Endothelial cell (in vitro differentiated cells): ENCODE data around the gene SLK. TPM values are rescaled to one million over a fixed set of nuclear protein-coding genes. Genes with fewer than 3 reads are reported as not detected.

Experiments
- DNase-seq: peaks from one replicate; pipeline ENCODE4 v3.0.0; 2021; ENCODE audit warnings: low spot score
- H3K27ac Mint-ChIP-seq: one replicate; pipeline ENCODE4 v1.8.0; 2021; ENCODE audit warnings: mixed read lengths, inconsistent platforms; ENCODE audit not compliant: unreplicated experiment
- H3K27me3 Mint-ChIP-seq: one replicate; pipeline ENCODE4 v1.8.0; 2021; ENCODE audit warnings: mild to moderate bottlenecking, moderate library complexity, mixed read lengths, inconsistent platforms; ENCODE audit not compliant: unreplicated experiment
- H3K36me3 Mint-ChIP-seq: one replicate; pipeline ENCODE4 v1.8.0; 2021; ENCODE audit warnings: mild to moderate bottlenecking, low read depth, mixed read lengths, inconsistent platforms; ENCODE audit not compliant: unreplicated experiment
- H3K4me1 Mint-ChIP-seq: one replicate; pipeline ENCODE4 v1.8.0; 2021; ENCODE audit warnings: mild to moderate bottlenecking, mixed read lengths, inconsistent platforms; ENCODE audit not compliant: unreplicated experiment
- H3K4me3 Mint-ChIP-seq: one replicate; pipeline ENCODE4 v1.8.0; 2021; ENCODE audit warnings: mild to moderate bottlenecking, mixed read lengths, inconsistent platforms; ENCODE audit not compliant: unreplicated experiment
- H3K9me3 Mint-ChIP-seq: one replicate; pipeline ENCODE4 v1.8.0; 2021; ENCODE audit warnings: mixed read lengths, inconsistent platforms; ENCODE audit not compliant: unreplicated experiment
- total RNA-seq: library from RNA; stranded (reverse); fragmentation: NEBNext Ultra II Directional; extraction: Animal tissue kit (Norgen Biotek cat#: 25700); gene quantifications from one replicate; pipeline ENCODE4 v1.2.1, GENCODE V29; 2021; ENCODE audit not compliant: unreplicated experiment
- TF ChIP-seq, protein P1 (sequence below): fragments of 200-600 bp; sonication (generic); IDR thresholded peaks from one replicate; pipeline ENCODE4 v1.5.0; 2021; ENCODE audit warnings: antibody characterized with exemption; ENCODE audit not compliant: unreplicated experiment

Gene SLK
- total RNA-seq, 1 donor from 2014 or later = 30.8 TPM

DNA sequence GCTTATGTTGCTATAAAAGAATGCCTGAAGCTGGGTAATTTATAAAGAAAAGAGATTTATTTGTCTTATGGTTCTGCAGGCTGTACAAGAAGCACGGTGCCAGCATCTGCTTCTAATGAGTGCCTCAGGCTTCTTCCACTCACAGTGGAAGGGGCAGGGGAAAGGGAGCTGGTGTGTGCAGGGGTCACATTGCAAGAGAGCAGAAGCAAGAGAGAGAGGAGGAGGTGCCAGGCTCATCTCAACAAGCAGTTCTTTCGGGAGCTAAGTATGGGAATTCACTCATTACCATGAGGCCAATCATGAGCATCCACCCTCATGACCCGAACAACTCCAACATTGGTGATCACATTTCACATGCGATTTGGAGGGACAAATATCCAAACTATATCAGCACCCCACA lies 17.2 kb upstream of the SLK start:
- Mint-ChIP-seq H3K27me3 (peaks cover 2% of the 10 kb centered on the region), H3K4me3 (no peak overlapping the region), H3K9me3 (no peaks in the 10 kb centered on the region), H3K4me1 (peaks cover 9% of the 10 kb centered on the region), H3K36me3 (no peaks in the 10 kb centered on the region), H3K27ac (no peak overlapping the region)
- TF ChIP-seq, protein P1, sequence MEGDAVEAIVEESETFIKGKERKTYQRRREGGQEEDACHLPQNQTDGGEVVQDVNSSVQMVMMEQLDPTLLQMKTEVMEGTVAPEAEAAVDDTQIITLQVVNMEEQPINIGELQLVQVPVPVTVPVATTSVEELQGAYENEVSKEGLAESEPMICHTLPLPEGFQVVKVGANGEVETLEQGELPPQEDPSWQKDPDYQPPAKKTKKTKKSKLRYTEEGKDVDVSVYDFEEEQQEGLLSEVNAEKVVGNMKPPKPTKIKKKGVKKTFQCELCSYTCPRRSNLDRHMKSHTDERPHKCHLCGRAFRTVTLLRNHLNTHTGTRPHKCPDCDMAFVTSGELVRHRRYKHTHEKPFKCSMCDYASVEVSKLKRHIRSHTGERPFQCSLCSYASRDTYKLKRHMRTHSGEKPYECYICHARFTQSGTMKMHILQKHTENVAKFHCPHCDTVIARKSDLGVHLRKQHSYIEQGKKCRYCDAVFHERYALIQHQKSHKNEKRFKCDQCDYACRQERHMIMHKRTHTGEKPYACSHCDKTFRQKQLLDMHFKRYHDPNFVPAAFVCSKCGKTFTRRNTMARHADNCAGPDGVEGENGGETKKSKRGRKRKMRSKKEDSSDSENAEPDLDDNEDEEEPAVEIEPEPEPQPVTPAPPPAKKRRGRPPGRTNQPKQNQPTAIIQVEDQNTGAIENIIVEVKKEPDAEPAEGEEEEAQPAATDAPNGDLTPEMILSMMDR = no peak
- no peak for DNase-seq

DNA sequence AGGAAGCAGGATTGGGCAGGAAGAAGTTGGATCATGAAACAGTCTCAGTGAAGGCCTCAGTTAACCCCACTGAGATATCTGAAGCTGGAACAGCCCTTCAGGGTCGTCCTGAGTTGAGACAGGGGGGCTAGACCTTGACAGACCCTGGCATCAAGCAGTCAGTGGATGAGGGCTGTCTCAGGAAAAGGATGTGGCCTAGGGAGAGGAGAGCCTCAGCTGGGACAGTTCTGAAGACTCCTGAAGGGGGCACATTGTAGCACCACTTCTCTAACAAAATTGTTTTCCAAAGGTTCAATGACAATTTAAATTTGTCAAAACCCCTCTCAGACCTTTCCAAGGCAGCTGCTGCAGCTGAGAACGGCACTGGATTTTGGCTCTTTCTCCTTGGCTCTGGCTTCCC lies 15.8 kb upstream of the SLK start:
- H3K36me3 Mint-ChIP-seq = no peaks in the 10 kb centered on the region
- no peaks in the 10 kb centered on the region for H3K9me3 Mint-ChIP-seq
- peaks cover 2% of the 10 kb centered on the region for H3K27me3 Mint-ChIP-seq

DNA sequence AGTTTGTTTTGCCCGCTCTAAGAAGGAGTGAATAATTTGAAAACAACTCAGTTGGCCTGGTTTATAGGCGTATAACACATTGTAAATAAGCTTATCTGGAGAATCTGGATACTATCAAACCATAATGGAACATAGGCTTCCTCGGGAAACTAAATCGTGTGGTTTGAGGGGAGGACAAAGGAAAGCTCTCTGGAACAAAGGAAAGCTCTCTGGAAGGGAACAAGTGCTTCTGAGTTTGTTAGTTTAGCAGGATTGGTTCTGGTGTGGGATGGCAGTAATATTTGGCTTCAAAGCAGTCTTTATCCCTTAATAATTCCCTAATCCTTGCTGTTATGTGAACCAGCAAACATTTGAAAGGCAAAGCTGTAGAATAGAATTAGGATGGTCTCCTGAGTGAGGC lies 15.0 kb upstream of the SLK start:
- peaks cover 2% of the 10 kb centered on the region for H3K27me3 Mint-ChIP-seq
- TF ChIP-seq, protein P1 = no peak
- no peak overlapping the region for H3K4me3 Mint-ChIP-seq
- H3K4me1 Mint-ChIP-seq = peaks cover 11% of the 10 kb centered on the region
- no peak overlapping the region for H3K27ac Mint-ChIP-seq
- no peaks in the 10 kb centered on the region for H3K36me3 Mint-ChIP-seq
- DNase-seq = no peak
- no peaks in the 10 kb centered on the region for H3K9me3 Mint-ChIP-seq

More for the DNA sequence above, 15.8 kb upstream of the SLK start:
- DNase-seq = no peak
- peaks cover 9% of the 10 kb centered on the region for H3K4me1 Mint-ChIP-seq
- H3K27ac Mint-ChIP-seq = no peak overlapping the region
- H3K4me3 Mint-ChIP-seq = no peak overlapping the region
- TF ChIP-seq, protein P1 = no peak

DNA sequence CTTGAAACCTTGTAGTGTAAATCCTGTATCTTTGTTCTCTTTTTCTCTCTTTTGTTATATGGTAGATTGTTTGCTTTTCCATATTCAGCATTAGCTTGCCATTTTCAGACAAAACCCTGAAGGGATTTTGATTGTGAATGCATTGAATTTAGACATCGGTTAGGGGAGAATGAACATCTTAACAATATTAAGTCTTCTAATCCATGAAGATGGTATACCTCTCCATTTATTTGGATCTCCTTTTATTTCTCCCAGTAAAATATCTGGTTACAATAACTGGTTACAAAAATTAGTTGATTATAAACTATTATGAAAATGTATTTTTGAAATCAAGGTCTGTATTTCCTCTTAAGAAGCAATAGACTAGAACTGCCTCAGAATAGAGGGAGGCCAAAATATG lies 12.4 kb upstream of the SLK start:
- Mint-ChIP-seq H3K27me3 (peaks cover 2% of the 10 kb centered on the region), H3K4me3 (no peak overlapping the region), H3K4me1 (peaks cover 11% of the 10 kb centered on the region), H3K36me3 (no peaks in the 10 kb centered on the region), H3K9me3 (no peaks in the 10 kb centered on the region), H3K27ac (no peak overlapping the region)
- DNase-seq = no peak
- TF ChIP-seq, protein P1 = no peak

DNA sequence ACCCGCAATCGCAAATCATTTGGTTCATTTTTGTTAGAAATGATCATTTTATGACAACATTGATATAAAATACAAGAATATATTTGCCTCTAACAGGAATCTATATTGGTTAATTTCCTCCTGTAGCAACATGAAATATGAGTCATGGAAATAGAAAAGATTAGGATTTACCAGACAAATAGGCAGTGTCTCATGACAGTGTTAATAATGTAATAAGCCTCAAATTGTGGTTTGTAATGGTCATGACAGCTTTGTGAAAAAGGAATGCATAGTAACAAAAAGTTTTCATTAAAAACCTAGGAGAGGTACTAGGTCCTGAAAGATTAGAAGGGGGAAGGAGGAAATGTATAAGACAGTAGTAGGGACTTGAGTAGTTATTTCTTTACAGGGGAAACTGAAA lies 7.9 kb upstream of the SLK start:
- DNase-seq = no peak
- Mint-ChIP-seq H3K27me3 (no peaks in the 10 kb centered on the region), H3K9me3 (no peaks in the 10 kb centered on the region), H3K4me1 (peaks cover 3% of the 10 kb centered on the region), H3K36me3 (no peaks in the 10 kb centered on the region), H3K4me3 (no peak overlapping the region), H3K27ac (no peak overlapping the region)
- TF ChIP-seq, protein P1 = no peak
